M059J (cell line): ENCODE measurements around the gene KCTD13. TPM values are rescaled to one million over a fixed set of nuclear protein-coding genes. Genes with fewer than 3 reads are reported as not detected.

Source experiments
- total RNA-seq: library from RNA; depleted of rRNA; stranded (reverse); fragments of >200 nt; shearing (Covaris generic); gene quantifications from 2 replicates; pipeline ENCODE4 v1.2.3, GENCODE V29; 2014; rRNA removed

The KCTD13 gene
- total RNA-seq, 1 experiment from 2014 or later = 16.8 TPM

Other genes starting within 250 kb of the KCTD13 start
- gene QPRT, start 247.0 kb downstream of the KCTD13 start, total RNA-seq = 4.0 and 9.0 TPM in 2 replicates
- gene C16orf54, start 180.2 kb downstream of the KCTD13 start, total RNA-seq = 0.54 and 0.84 TPM in 2 replicates
- gene ZG16, start 148.0 kb downstream of the KCTD13 start, total RNA-seq = not detected in 2 replicates
- gene KIF22, start 135.5 kb downstream of the KCTD13 start, total RNA-seq = 68.6 and 79.0 TPM in 2 replicates
- 127 and 223 TPM in 2 replicates for gene MAZ, start 119.7 kb downstream of the KCTD13 start, total RNA-seq
- gene PRRT2, start 114.0 kb downstream of the KCTD13 start, total RNA-seq = 0.20 and 0.94 TPM in 2 replicates
- 45.4 and 58.2 TPM in 2 replicates for gene PAGR1, start 110.1 kb downstream of the KCTD13 start, total RNA-seq
- 112 and 186 TPM in 2 replicates for gene MVP, start 105.8 kb downstream of the KCTD13 start, total RNA-seq
- 90.7 and 103 TPM in 2 replicates for gene CDIPT, start 63.0 kb downstream of the KCTD13 start, total RNA-seq
- gene SEZ6L2, start 26.7 kb downstream of the KCTD13 start, total RNA-seq = 16.7 and 38.3 TPM in 2 replicates
- 12.1 and 16.1 TPM in 2 replicates for gene ASPHD1, start 25.7 kb downstream of the KCTD13 start, total RNA-seq
- 86.9 and 110 TPM in 2 replicates for gene TMEM219, start 35.9 kb upstream of the KCTD13 start, total RNA-seq
- 24.1 and 47.4 TPM in 2 replicates for gene TAOK2, start 47.6 kb upstream of the KCTD13 start, total RNA-seq
- 17.1 and 19.0 TPM in 2 replicates for gene HIRIP3, start 69.4 kb upstream of the KCTD13 start, total RNA-seq
- gene INO80E, start 70.0 kb upstream of the KCTD13 start, total RNA-seq = 122 and 187 TPM in 2 replicates
- 0.52 and 0.62 TPM in 2 replicates for gene DOC2A, start 84.8 kb upstream of the KCTD13 start, total RNA-seq
- gene C16orf92, start 97.0 kb upstream of the KCTD13 start, total RNA-seq = not detected in 2 replicates
- 0.42 TPM in 1 of 2 replicates, not detected in the other for gene TLCD3B, start 105.0 kb upstream of the KCTD13 start, total RNA-seq
- 3,016 and 3,039 TPM in 2 replicates for gene ALDOA, start 139.5 kb upstream of the KCTD13 start, total RNA-seq
- gene PPP4C, start 149.8 kb upstream of the KCTD13 start, total RNA-seq = 143 and 169 TPM in 2 replicates
- 0.39 TPM in 1 of 2 replicates, not detected in the other for gene TBX6, start 165.7 kb upstream of the KCTD13 start, total RNA-seq
- gene YPEL3, start 170.0 kb upstream of the KCTD13 start, total RNA-seq = 6.0 and 23.1 TPM in 2 replicates
- 0.52 and 1.8 TPM in 2 replicates for gene GDPD3, start 187.3 kb upstream of the KCTD13 start, total RNA-seq
- gene MAPK3, start 197.0 kb upstream of the KCTD13 start, total RNA-seq = 38.7 and 42.5 TPM in 2 replicates